HL-60 (cell line): ENCODE measurements around the gene STIMATE.

Experiments
- DNase-seq, 2 experiments: peaks; one replicate each; pipeline ENCODE4 v3.0.0-alpha.2; 2010 to 2020; ENCODE audit warnings: low read depth in 1 of 2, low spot score in 1 of 2
- H3K27ac ChIP-seq: fragments of 250-450 bp; sonication (Bioruptor Pico); replicated peaks from 2 replicates; pipeline ENCODE4 v1.5.1; 2020; ENCODE audit warnings: mild to moderate bottlenecking, moderate library complexity
- H3K27me3 ChIP-seq: fragments of 250-450 bp; sonication (Bioruptor Pico); 2 replicates; pipeline ENCODE4 v1.5.1; 2021; ENCODE audit warnings: mild to moderate bottlenecking, moderate library complexity; ENCODE audit not compliant: insufficient read depth, poor library complexity, severe bottlenecking
- H3K4me3 ChIP-seq: replicated peaks from 2 replicates; pipeline ENCODE4 v1.5.1; 2011; ENCODE audit warnings: mild to moderate bottlenecking, control low read depth, low read length; ENCODE audit not compliant: insufficient read depth
- CTCF ChIP-seq: IDR thresholded peaks from one replicate; pipeline ENCODE4 v1.5.1; 2011; ENCODE audit warnings: low read length, control low read depth, inconsistent platforms; ENCODE audit not compliant: insufficient read depth
- GABPA ChIP-seq: IDR thresholded peaks from 2 replicates; pipeline ENCODE4 v1.6.1; 2012; ENCODE audit warnings: low read depth
- POLR2AphosphoS5 ChIP-seq: IDR thresholded peaks from 2 replicates; pipeline ENCODE4 v1.6.1; 2012; ENCODE audit warnings: low read depth
- REST ChIP-seq: IDR thresholded peaks from 2 replicates; pipeline ENCODE4 v1.6.1; 2012; ENCODE audit warnings: low read depth; ENCODE audit not compliant: insufficient replicate concordance
- SPI1 ChIP-seq: IDR thresholded peaks from 2 replicates; pipeline ENCODE4 v1.6.1; 2012; ENCODE audit warnings: low read depth, mild to moderate bottlenecking, borderline replicate concordance

Gene STIMATE

GRCh38 chr3:52925405-52926313 lies 28.3 kb upstream of the STIMATE start:
- Histone ChIP-seq H3K4me3 (no peak overlapping the region), H3K27me3 (no peaks in the 10 kb centered on the region), H3K27ac (no peak overlapping the region)
- peak in 1 of 2 experiments; percentile 8 for DNase-seq
- TF ChIP-seq REST (no peak), POLR2AphosphoS5 (no peak), SPI1 (no peak), GABPA (no peak), CTCF (no peak)

- Histone ChIP-seq H3K27ac (no peak overlapping the region), H3K4me3 (no peak overlapping the region), H3K27me3 (no peaks in the 10 kb centered on the region)
- DNase-seq, result no peak
- TF ChIP-seq CTCF, result no peak
- TF ChIP-seq SPI1, result no peak
- TF ChIP-seq REST, result no peak
- no peak for TF ChIP-seq GABPA
- no peak for TF ChIP-seq POLR2AphosphoS5
Measured at GRCh38 chr3:52923963-52924362, 26.6 kb upstream of the STIMATE start.

GRCh38 chr3:52920841-52921240 lies 23.5 kb upstream of the STIMATE start:
- peak in 1 of 2 experiments; percentile 18 for DNase-seq
- Histone ChIP-seq H3K27me3 (no peaks in the 10 kb centered on the region), H3K4me3 (no peak overlapping the region), H3K27ac (no peak overlapping the region)
- TF ChIP-seq CTCF, result no peak
- peak; percentile 65 for TF ChIP-seq SPI1
